WERI-Rb-1 (cell line): Measurements from ENCODE around the gene SLC6A6.

Source experiments
- DNase-seq: peaks from one replicate; pipeline ENCODE4 v3.0.0-alpha.2; 2020
- H3K27ac ChIP-seq: fragments of 250-450 bp; sonication (Bioruptor Pico); 2 replicates; pipeline ENCODE4 v1.5.1; 2020; ENCODE audit warnings: mild to moderate bottlenecking, moderate library complexity
- H3K27me3 ChIP-seq: fragments of 250-450 bp; sonication (Bioruptor Pico); 2 replicates; pipeline ENCODE4 v1.5.1; 2021; ENCODE audit warnings: mild to moderate bottlenecking, low read depth, moderate library complexity; ENCODE audit not compliant: insufficient read depth, severe bottlenecking
- H3K36me3 ChIP-seq: fragments of 250-450 bp; sonication (Bioruptor Pico); 2 replicates; pipeline ENCODE4 v1.5.1; 2020; ENCODE audit warnings: mild to moderate bottlenecking, moderate library complexity
- H3K4me3 ChIP-seq: 2 replicates; pipeline ENCODE4 v1.5.1; 2011; ENCODE audit warnings: low read depth, mild to moderate bottlenecking, control low read depth, low read length
- H3K9me3 ChIP-seq: fragments of 250-450 bp; sonication (Bioruptor Pico); 2 replicates; pipeline ENCODE4 v1.5.1; 2021; ENCODE audit warnings: mild to moderate bottlenecking, moderate library complexity; ENCODE audit not compliant: severe bottlenecking
- CTCF ChIP-seq: IDR thresholded peaks from 2 replicates; pipeline ENCODE4 v1.5.1; 2011; ENCODE audit warnings: low read depth, mild to moderate bottlenecking, control low read depth, inconsistent platforms, low read length

Gene SLC6A6

GRCh38 chr3:14506626-14507304, 104.4 kb downstream of the SLC6A6 start:
- Histone ChIP-seq H3K36me3 (no peaks in the 10 kb centered on the region), H3K4me3 (no peak overlapping the region), H3K9me3 (peaks cover 3% of the 10 kb centered on the region), H3K27me3 (no peaks in the 10 kb centered on the region), H3K27ac (no peak overlapping the region)
- DNase-seq = no peak
- no peak for TF ChIP-seq CTCF

- Histone ChIP-seq H3K9me3 (peaks cover 3% of the 10 kb centered on the region), H3K36me3 (no peaks in the 10 kb centered on the region), H3K27me3 (no peaks in the 10 kb centered on the region), H3K27ac (no peak overlapping the region), H3K4me3 (no peak overlapping the region)
- TF ChIP-seq CTCF = no peak
- DNase-seq = no peak
Observed at GRCh38 chr3:14507305-14507741, 104.9 kb downstream of the SLC6A6 start.

- Histone ChIP-seq H3K9me3 (peaks cover under 1% of the 10 kb centered on the region), H3K36me3 (no peaks in the 10 kb centered on the region), H3K4me3 (no peak overlapping the region), H3K27ac (no peak overlapping the region), H3K27me3 (no peaks in the 10 kb centered on the region)
- TF ChIP-seq CTCF = no peak
- DNase-seq = no peak
Observed at GRCh38 chr3:14507757-14508504, 105.5 kb downstream of the SLC6A6 start.

- Histone ChIP-seq H3K27me3 (no peaks in the 10 kb centered on the region), H3K36me3 (no peaks in the 10 kb centered on the region), H3K4me3 (no peak overlapping the region), H3K27ac (no peak overlapping the region), H3K9me3 (no peaks in the 10 kb centered on the region)
- no peak for TF ChIP-seq CTCF
- DNase-seq = no peak
Observed at GRCh38 chr3:14508505-14508819, 106.1 kb downstream of the SLC6A6 start.

GRCh38 chr3:14508966-14509795, 106.8 kb downstream of the SLC6A6 start:
- Histone ChIP-seq H3K4me3 (no peak overlapping the region), H3K27ac (no peak overlapping the region), H3K9me3 (no peaks in the 10 kb centered on the region), H3K36me3 (no peaks in the 10 kb centered on the region), H3K27me3 (no peaks in the 10 kb centered on the region)
- peak; percentile 86 for DNase-seq
- TF ChIP-seq CTCF = peak; percentile 96
